K562 (cell line): ENCODE data around the gene RBFOX1. TPM values are rescaled to one million over a fixed set of nuclear protein-coding genes. Genes with fewer than 3 reads are reported as not detected.

Experiments
- ATAC-seq: fragments of 200-7000 bp; cut with Tn5 transposase; 3 replicates; pipeline ENCODE4 v1.9.1; 2020; ENCODE audit warnings: moderate library complexity
- BruUV-seq: library from RNA; stranded (reverse); fragments of 400-500 nt; replicated peaks from 2 replicates; lab custom pipeline; 2021; lab: Mats Ljungman, UMichigan
- CTCF ChIA-PET: fragments of 300-600 bp; formaldehyde crosslinking; extraction: SDS; loops from one replicate; lab custom pipeline; 2021; ENCODE audit warnings: low intra/inter-chr PET ratio; lab: Yijun Ruan, JAX
- POLR2A ChIA-PET: fragments of 300-600, 350-650 bp; sonication (Branson Sonifier 250); formaldehyde crosslinking; extraction: SDS; loops from one replicate; lab custom pipeline; 2021; ENCODE audit warnings: antibody characterized with exemption, inconsistent platforms; lab: Yijun Ruan, JAX
- DNase-seq, 4 experiments: peaks; one replicate each; pipeline versions ENCODE4 v3.0.0 to v3.0.0-alpha.2; 2011 to 2018; ENCODE audit warnings: low spot score in 3 of 4, mixed read lengths in 3 of 4; ENCODE audit errors: extremely low read depth in 1 of 4
- FAIRE-seq: peaks from 2 replicates; lab custom pipeline; 2011; peaks lifted over from hg19 to GRCh38; lab: Jason Lieb, UNC
- H2AFZ ChIP-seq: 2 replicates; pipeline ENCODE4 v1.6.0; 2011; ENCODE audit warnings: low read depth, low read length, control low read depth, inconsistent platforms
- H3K27ac ChIP-seq: fragments of 200-600 bp; 3 replicates; pipeline ENCODE4 v1.8.0; 2011; ENCODE audit warnings: low read depth, mild to moderate bottlenecking, control low read depth, inconsistent platforms, low read length, moderate library complexity, mixed read lengths; ENCODE audit errors: extremely low read depth
- H3K27me3 ChIP-seq, 2 experiments: fragments of 300-600 bp in 1 of 2; 2 replicates in 1 of 2; 3 replicates in 1 of 2; pipeline versions ENCODE4 v1.6.0 to v1.8.0; 2011; ENCODE audit warnings: inconsistent platforms in 2 of 2, low read length in 2 of 2, mild to moderate bottlenecking in 1 of 2, mixed read lengths in 1 of 2, moderate library complexity in 1 of 2; ENCODE audit not compliant: control insufficient read depth in 2 of 2, insufficient read depth in 2 of 2
- H3K36me3 ChIP-seq: fragments of 300-600 bp; 3 replicates; pipeline ENCODE4 v1.8.0; 2011; ENCODE audit warnings: mild to moderate bottlenecking, low read length, inconsistent platforms; ENCODE audit not compliant: control insufficient read depth, insufficient read depth
- H3K4me1 ChIP-seq, 2 experiments: fragments of 200-600 bp in 1 of 2; replicated peaks in 1 of 2; 2 replicates in 1 of 2; 3 replicates in 1 of 2; pipeline versions ENCODE4 v1.5.1 to v1.8.0; 2011; ENCODE audit warnings: inconsistent platforms in 2 of 2, low read length in 2 of 2, mild to moderate bottlenecking in 1 of 2, mixed read lengths in 1 of 2, moderate library complexity in 1 of 2; ENCODE audit not compliant: control insufficient read depth in 2 of 2, insufficient read depth in 2 of 2
- H3K4me2 ChIP-seq: 2 replicates; pipeline ENCODE4 v1.6.1; 2011; ENCODE audit warnings: low read length, control low read depth, inconsistent platforms, mixed read lengths; ENCODE audit not compliant: insufficient read depth
- H3K4me3 ChIP-seq: fragments of 200-600 bp; sonication (generic), shearing (Covaris generic); 2 replicates; pipeline ENCODE4 v1.5.1; 2016; ENCODE audit warnings: control low read depth, inconsistent platforms
- H3K79me2 ChIP-seq: fragments of 200-600 bp; 3 replicates; pipeline ENCODE4 v1.8.0; 2011; ENCODE audit warnings: low read length, inconsistent platforms; ENCODE audit not compliant: control insufficient read depth, insufficient read depth
- H3K9ac ChIP-seq, 2 experiments: 2 replicates each; pipeline versions ENCODE4 v1.6.0 to v1.6.1; 2011; ENCODE audit warnings: low read depth in 2 of 2, low read length in 2 of 2, control low read depth in 1 of 2, inconsistent platforms in 1 of 2, mild to moderate bottlenecking in 1 of 2, mixed read lengths in 1 of 2; ENCODE audit not compliant: insufficient read depth in 1 of 2
- H3K9me1 ChIP-seq: one replicate; pipeline ENCODE4 v1.6.0; 2011; ENCODE audit warnings: inconsistent platforms, mild to moderate bottlenecking, low read length, moderate library complexity; ENCODE audit not compliant: control insufficient read depth, insufficient read depth
- H3K9me3 ChIP-seq: replicated peaks from 2 replicates; pipeline ENCODE4 v1.5.1; 2011; ENCODE audit warnings: low read depth, low read length, inconsistent platforms; ENCODE audit not compliant: control insufficient read depth, insufficient read depth
- H4K20me1 ChIP-seq: replicated peaks from 2 replicates; pipeline ENCODE4 v1.6.1; 2011; ENCODE audit warnings: low read length, inconsistent platforms, mixed read lengths; ENCODE audit not compliant: control insufficient read depth, insufficient read depth
- DIDO1 ChIP-seq: fragments of 450-650 bp; IDR thresholded peaks from 2 replicates; pipeline ENCODE4 v1.6.1; 2016; ENCODE audit warnings: low read depth, missing biosample characterization, missing genetic modification characterization
- MEIS2 ChIP-seq: fragments of 450-650 bp; IDR thresholded peaks from 2 replicates; pipeline ENCODE4 v1.6.1; 2014; ENCODE audit warnings: mild to moderate bottlenecking; ENCODE audit not compliant: partially characterized antibody
- PTRF ChIP-seq: fragments of 450-650 bp; IDR thresholded peaks from 2 replicates; pipeline ENCODE4 v1.6.1; 2016; ENCODE audit warnings: mild to moderate bottlenecking, missing genetic modification characterization, missing compliant biosample characterization
- ZFP1 ChIP-seq: fragments of 450-650 bp; formaldehyde crosslinking; IDR thresholded peaks from 2 replicates; pipeline ENCODE4 v1.4.0; 2020; ENCODE audit warnings: mild to moderate bottlenecking, mixed read lengths
- ZNF407 ChIP-seq: fragments of 450-650 bp; IDR thresholded peaks from 2 replicates; pipeline ENCODE4 v1.6.1; 2016; ENCODE audit warnings: low read depth
- WGBS: fragments of 100-300 bp; shearing (Covaris generic); methylation state at CpG from one replicate; pipeline ENCODE4 v1.1.6; 2016; ENCODE audit warnings: low coverage, mixed read lengths; ENCODE audit not compliant: insufficient coverage; ENCODE audit errors: missing lambda C conversion rate; 5-methylcytosine and 5-hydroxymethylcytosine counted together
- in situ Hi-C: fragments of 300-500 bp; cut with MboI; formaldehyde crosslinking; loops from 4 replicates; pipeline ENCODE4 v1.15.0; 2018; ENCODE audit warnings: inconsistent platforms, mixed read lengths
- intact Hi-C: fragments of 100-400 bp; cut with micrococcal nuclease; formaldehyde crosslinking; loops from 2 replicates; pipeline ENCODE4 v1.14.2; 2022
- polyA plus RNA-seq, 8 experiments: library from polyadenylated mRNA; depleted of rRNA in 4 of 8; stranded (reverse) in 5 of 8; unstranded in 3 of 8; fragments of >200 nt; fragmentation: Nextera tagmentation in 2 of 8; fragmentation: Illumina TruSeq in 1 of 8; extraction: Ambion mirVana in 2 of 8; extraction: Trizol in 1 of 8; gene quantifications; 2 replicates each; pipeline versions ENCODE4 v1.2.1 to v1.2.3, GENCODE V29; 2011 to 2014; ENCODE audit warnings: inconsistent platforms in 1 of 8, missing spikeins in 1 of 8
- total RNA-seq, 7 experiments: library from RNA; depleted of rRNA in 6 of 7; stranded (reverse); fragments of >200 nt in 6 of 7; fragmentation: Illumina TruSeq in 2 of 7; extraction: Trizol in 2 of 7; gene quantifications; 2 replicates each; pipeline versions ENCODE4 v1.2.1 to v1.2.3, GENCODE V29; 2011 to 2021; ENCODE audit warnings: low replicate concordance in 1 of 7

The RBFOX1 gene
- total and polyA plus RNA-seq, 9 of the 15 experiments (the other 6 are each of a cell fraction or from before 2014, with no cell fraction given): 0.03 TPM; not detected in 8

- Histone ChIP-seq H2AFZ (no peak overlapping the region), H3K9me3 (no peaks in the 10 kb centered on the region), H3K4me3 (no peak overlapping the region), H3K4me1 (no peaks in the 10 kb centered on the region), H3K4me2 (no peak overlapping the region), H3K9ac (no peak overlapping the region), H3K9me1 (no peaks in the 10 kb centered on the region), H4K20me1 (peaks cover 3% of the 10 kb centered on the region; the same call in 1 of the 2 replicates), H3K36me3 (no peaks in the 10 kb centered on the region), H3K79me2 (no peaks in the 10 kb centered on the region)
- WGBS: 0% methylated on average over 6 of the region's 6 CpGs
- no TSS peak for BruUV-seq
- ATAC-seq (no peak), FAIRE-seq (no peak), DNase-seq (no peak)
- intact Hi-C loops: no loop called here
- CTCF ChIA-PET: no interaction called here
- no peak for TF ChIP-seq DIDO1 (tag)
- TF ChIP-seq, all 486 proteins: peak for 0
- no peak overlapping the region for H3K27ac ChIP-seq
- in situ Hi-C loops: no loop called here
- peaks cover 5 to 13% of the 10 kb centered on the region in 2 experiments; a peak in 4 of 5 replicates for H3K27me3 ChIP-seq
- POLR2A ChIA-PET: no interaction called here
Observed at GRCh38 chr16:7628981-7629380, 296.3 kb downstream of the RBFOX1 start.

- WGBS: 3% methylated on average over 5 of the region's 5 CpGs
- H3K4me1 ChIP-seq: no peaks in the 10 kb centered on the region
- H3K9me3 ChIP-seq: no peaks in the 10 kb centered on the region
- H2AFZ ChIP-seq: no peak overlapping the region
- no peak overlapping the region for H3K27ac ChIP-seq
- DNase-seq (no peak), ATAC-seq (no peak), FAIRE-seq (no peak)
- CTCF ChIA-PET: no interaction called here
- H3K79me2 ChIP-seq: no peaks in the 10 kb centered on the region
- POLR2A ChIA-PET: no interaction called here
- H3K36me3 ChIP-seq: no peaks in the 10 kb centered on the region
- no peak overlapping the region for H3K4me2 ChIP-seq
- H3K9ac ChIP-seq: no peak overlapping the region
- H3K4me3 ChIP-seq: no peak overlapping the region
- H3K27me3 ChIP-seq: peaks cover 5 to 11% of the 10 kb centered on the region in 2 experiments; a peak in 4 of 5 replicates
- no peaks in the 10 kb centered on the region for H3K9me1 ChIP-seq
- intact Hi-C loops (no loop called here), in situ Hi-C loops (no loop called here)
- H4K20me1 ChIP-seq: peaks cover 3% of the 10 kb centered on the region; the same call in 1 of the 2 replicates
- no TSS peak for BruUV-seq
- TF ChIP-seq PTRF (tag) (no peak), ZNF407 (no peak), MEIS2 (no peak), ZFP1 (no peak)
Observed at GRCh38 chr16:7629571-7629970, 296.9 kb downstream of the RBFOX1 start.
